ENCODE data around the gene CLEC1A.

The CLEC1A gene

DNA sequence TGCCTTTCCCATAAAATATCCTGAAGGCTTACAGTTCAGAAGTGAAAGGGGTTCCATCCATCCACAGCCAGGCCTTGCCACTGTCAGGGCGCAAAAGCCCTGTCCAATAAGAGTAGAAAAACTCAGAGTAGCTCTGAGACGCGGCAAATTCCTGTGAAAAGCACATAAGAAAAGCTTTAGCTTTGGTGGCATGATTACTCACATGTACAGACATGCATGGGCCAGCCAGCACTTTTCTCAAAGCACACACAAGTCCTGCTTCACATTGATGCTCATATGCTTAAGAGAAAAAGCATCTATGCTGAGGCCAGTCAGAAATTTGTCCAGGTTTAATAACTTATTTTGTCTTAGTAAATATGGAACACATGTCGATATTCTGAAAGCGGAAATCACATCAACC is 25.5 kb downstream of the CLEC1A start:
- no peak overlapping the region for H3K4me3 ChIP-seq (ENCODE audit: low read depth, low read length)
- TF ChIP-seq, protein P1, sequence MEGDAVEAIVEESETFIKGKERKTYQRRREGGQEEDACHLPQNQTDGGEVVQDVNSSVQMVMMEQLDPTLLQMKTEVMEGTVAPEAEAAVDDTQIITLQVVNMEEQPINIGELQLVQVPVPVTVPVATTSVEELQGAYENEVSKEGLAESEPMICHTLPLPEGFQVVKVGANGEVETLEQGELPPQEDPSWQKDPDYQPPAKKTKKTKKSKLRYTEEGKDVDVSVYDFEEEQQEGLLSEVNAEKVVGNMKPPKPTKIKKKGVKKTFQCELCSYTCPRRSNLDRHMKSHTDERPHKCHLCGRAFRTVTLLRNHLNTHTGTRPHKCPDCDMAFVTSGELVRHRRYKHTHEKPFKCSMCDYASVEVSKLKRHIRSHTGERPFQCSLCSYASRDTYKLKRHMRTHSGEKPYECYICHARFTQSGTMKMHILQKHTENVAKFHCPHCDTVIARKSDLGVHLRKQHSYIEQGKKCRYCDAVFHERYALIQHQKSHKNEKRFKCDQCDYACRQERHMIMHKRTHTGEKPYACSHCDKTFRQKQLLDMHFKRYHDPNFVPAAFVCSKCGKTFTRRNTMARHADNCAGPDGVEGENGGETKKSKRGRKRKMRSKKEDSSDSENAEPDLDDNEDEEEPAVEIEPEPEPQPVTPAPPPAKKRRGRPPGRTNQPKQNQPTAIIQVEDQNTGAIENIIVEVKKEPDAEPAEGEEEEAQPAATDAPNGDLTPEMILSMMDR (conservative IDR thresholded peaks at IDR 0.05; ENCODE audit: low read depth, low read length), result no peak
- DNase-seq (ENCODE audit: low read depth), result no peak

DNA sequence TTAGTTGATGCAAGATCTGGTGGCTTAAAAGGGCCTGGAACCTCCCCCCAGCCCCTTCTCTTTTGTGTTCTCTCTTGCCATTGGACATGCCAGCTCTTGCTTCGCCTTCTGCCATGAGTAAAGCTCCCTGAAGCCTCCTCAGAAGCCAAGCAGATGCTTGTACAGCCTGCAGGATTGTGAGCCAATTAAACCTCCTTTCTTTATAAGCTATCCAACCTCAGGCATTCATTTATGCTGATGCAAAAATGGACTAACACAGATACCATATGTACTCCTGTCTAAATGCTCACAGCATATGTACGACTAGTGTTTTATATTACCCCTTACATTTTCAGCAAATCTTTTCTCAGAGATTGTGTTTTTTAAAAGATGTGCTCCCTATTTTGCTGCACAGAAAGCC is 26.7 kb downstream of the CLEC1A start:
- TF ChIP-seq, protein P1 (conservative IDR thresholded peaks at IDR 0.05; ENCODE audit: low read depth, low read length), result no peak
- no peak overlapping the region for H3K4me3 ChIP-seq (ENCODE audit: low read depth, low read length)
- no peak for DNase-seq (ENCODE audit: low read depth)

DNA sequence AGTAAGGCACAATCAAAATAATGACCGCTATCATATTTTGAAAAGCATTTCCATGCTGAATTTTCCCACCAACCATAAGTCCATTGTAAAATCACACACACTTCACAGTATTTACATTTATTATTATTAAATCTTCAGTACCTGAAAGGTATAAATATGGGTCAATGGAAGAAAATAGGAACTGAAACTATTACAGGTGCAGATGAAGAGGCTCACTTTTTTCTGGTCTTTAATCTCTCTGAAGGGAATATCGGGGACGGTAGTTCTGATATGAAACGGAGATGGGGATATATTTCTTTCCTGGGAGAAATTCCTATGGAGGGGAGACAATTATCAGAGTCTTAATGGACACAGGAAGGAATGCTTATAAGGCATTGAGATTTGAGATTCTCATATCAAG is 28.4 kb downstream of the CLEC1A start:
- TF ChIP-seq, protein P1 (conservative IDR thresholded peaks at IDR 0.05; ENCODE audit: low read depth, low read length), result no peak
- H3K4me3 ChIP-seq (ENCODE audit: low read depth, low read length), result no peak overlapping the region
- no peak for DNase-seq (ENCODE audit: low read depth)

DNA sequence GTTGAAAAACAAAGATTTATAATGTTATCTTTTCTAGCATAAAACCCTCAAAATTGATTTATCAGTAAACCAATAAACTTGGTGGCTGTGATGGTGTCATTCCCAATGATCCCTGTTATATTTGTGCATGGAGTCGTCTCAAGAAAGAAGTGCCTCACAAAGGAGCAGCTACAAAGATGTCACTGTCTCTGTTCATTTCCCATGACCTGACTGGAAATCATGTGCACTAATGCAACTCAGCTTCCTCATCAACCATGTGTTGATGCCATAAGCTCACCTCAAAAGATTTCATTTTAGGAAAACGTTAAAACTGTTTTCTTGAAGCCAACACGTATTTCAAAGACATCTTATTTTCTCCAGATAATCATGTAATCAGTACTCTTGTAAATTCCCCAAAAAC is 28.8 kb downstream of the CLEC1A start:
- no peak overlapping the region for H3K4me3 ChIP-seq (ENCODE audit: low read depth, low read length)
- no peak for DNase-seq (ENCODE audit: low read depth)
- TF ChIP-seq, protein P1 (conservative IDR thresholded peaks at IDR 0.05; ENCODE audit: low read depth, low read length), result no peak

DNA sequence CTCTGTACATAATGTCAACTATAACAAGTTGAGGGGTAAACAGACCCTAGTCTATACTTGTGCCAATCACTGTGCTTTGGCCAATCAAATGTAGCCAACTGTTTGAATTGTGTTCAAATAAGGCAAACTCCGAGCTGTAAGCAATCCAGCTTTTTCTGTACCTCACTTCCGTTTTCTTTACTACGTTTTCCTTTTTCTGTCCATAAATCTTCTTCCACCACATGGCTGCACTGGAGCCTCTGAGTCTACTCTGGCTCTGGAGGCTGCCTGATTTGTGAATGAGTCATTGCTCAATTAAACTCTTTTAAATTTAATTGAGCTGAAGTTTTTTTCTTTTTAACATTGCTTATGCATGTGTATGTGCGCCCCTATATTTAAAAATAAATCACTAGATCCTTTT is 29.7 kb downstream of the CLEC1A start:
- DNase-seq (ENCODE audit: low read depth), result no peak
- TF ChIP-seq, protein P1 (conservative IDR thresholded peaks at IDR 0.05; ENCODE audit: low read depth, low read length), result no peak
- no peak overlapping the region for H3K4me3 ChIP-seq (ENCODE audit: low read depth, low read length)

DNA sequence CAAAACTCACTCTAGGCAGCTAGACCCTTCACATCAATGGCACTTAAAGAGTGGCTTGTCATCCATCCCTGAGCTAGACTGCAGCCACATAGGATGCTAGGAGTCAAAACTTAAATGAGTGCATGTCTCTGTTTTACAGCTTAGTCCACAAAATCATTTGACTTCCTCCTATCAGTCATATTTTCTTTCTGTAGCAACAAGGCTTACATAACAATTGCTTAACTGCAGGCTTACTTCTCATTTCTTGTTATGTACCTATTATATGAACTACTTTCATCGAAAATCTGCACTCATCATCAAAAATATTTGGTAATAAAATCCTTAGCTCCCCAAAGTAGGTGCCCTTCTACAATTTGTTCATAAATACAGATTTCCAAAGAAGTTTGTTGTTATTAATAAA is 30.1 kb downstream of the CLEC1A start:
- no peak for DNase-seq (ENCODE audit: low read depth)
- TF ChIP-seq, protein P1 (conservative IDR thresholded peaks at IDR 0.05; ENCODE audit: low read depth, low read length), result no peak
- no peak overlapping the region for H3K4me3 ChIP-seq (ENCODE audit: low read depth, low read length)

DNA sequence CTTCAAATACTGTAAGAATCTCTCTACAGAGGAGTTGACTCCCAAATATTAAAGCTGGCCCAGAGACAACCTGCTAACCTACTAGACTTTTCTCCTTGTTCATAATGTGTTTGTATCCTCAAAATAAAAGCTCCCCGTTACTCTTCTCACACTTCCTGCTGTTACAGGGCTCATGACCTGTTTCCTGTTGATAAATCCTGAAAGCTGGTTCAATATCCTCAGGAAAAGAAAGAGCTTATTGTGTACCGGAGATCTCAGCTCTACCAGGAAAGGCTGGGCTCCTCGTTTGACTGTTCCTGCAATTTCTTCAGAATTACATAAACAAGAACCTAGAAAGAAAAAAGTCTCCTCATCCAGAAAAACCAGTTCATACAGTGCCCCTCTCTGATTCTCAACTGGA is 30.8 kb downstream of the CLEC1A start:
- TF ChIP-seq, protein P1 (conservative IDR thresholded peaks at IDR 0.05; ENCODE audit: low read depth, low read length), result no peak
- no peak overlapping the region for H3K4me3 ChIP-seq (ENCODE audit: low read depth, low read length)
- DNase-seq (ENCODE audit: low read depth), result no peak
